Measurements from ENCODE around the gene UAP1L1.

DNA sequence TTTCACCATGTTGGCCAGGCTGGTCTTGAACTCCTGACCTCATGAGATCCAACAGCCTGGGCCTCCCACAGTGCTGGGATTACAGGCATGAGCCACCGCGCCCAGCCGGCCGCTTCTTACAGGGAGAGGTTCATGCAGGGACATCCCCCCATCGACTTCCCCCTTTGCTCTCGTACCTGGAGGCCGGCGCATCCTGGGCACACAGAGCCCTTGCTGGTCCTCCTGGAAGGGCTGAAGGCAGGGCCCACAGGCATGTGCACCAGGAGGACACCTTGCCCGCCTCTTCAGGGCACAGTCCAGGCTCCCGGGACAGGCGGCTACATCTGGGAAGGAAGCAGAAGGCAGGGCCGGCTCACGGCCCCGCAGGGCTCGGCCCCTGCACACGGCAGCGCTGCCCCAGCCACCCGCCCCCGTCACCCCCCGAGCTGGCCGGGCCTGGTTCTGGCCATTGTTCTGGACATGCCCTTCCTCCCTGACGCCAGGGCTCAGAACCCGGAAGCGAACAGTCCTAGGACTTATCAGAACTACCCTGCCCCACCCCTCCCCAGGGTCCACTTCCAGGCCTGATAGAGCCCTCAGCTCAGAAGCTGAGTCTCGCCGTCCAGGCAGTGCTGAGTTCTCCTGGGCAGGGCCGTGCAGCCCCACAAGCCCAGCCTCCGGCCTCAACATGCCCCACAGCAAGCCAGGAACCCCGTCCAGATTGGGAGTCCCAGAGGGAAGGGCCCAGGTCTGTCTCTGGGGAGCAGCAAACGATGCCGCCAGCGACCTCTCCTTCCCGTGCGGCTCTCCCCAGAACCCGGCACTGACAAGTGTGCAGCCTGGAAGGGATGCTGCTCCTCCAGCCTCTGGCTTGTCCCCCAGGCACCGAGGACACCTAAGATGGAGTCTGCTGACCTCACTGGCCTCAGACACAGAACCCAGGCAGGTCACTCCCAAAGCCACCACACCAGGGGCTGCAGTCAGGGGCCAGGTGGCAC, 34.3 kb upstream of the UAP1L1 start:
- TF ChIP-seq, protein P1, sequence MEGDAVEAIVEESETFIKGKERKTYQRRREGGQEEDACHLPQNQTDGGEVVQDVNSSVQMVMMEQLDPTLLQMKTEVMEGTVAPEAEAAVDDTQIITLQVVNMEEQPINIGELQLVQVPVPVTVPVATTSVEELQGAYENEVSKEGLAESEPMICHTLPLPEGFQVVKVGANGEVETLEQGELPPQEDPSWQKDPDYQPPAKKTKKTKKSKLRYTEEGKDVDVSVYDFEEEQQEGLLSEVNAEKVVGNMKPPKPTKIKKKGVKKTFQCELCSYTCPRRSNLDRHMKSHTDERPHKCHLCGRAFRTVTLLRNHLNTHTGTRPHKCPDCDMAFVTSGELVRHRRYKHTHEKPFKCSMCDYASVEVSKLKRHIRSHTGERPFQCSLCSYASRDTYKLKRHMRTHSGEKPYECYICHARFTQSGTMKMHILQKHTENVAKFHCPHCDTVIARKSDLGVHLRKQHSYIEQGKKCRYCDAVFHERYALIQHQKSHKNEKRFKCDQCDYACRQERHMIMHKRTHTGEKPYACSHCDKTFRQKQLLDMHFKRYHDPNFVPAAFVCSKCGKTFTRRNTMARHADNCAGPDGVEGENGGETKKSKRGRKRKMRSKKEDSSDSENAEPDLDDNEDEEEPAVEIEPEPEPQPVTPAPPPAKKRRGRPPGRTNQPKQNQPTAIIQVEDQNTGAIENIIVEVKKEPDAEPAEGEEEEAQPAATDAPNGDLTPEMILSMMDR (conservative IDR thresholded peaks at IDR 0.05; ENCODE audit: low read depth in 2 of 2): no peak
- TF ChIP-seq CREB1 (CRISPR knock-in tag; IDR thresholded peaks at IDR 0.05; ENCODE audit: low read depth) (no peak), JUNB (IDR thresholded peaks at IDR 0.05; ENCODE audit: unreplicated experiment) (no peak), POLR2AphosphoS5 (IDR thresholded peaks at IDR 0.05; ENCODE audit: low read depth) (no peak), EZH2 (IDR thresholded peaks at IDR 0.05; ENCODE audit: low read depth, unreplicated experiment) (no peak), EZH2phosphoT487 (IDR thresholded peaks at IDR 0.05; ENCODE audit: unreplicated experiment) (no peak), ZNF331 (CRISPR knock-in tag; IDR thresholded peaks at IDR 0.05; ENCODE audit: low read depth) (no peak), NANOG (IDR thresholded peaks at IDR 0.05; ENCODE audit: borderline replicate concordance) (no peak)
- TF ChIP-seq, protein P2, sequence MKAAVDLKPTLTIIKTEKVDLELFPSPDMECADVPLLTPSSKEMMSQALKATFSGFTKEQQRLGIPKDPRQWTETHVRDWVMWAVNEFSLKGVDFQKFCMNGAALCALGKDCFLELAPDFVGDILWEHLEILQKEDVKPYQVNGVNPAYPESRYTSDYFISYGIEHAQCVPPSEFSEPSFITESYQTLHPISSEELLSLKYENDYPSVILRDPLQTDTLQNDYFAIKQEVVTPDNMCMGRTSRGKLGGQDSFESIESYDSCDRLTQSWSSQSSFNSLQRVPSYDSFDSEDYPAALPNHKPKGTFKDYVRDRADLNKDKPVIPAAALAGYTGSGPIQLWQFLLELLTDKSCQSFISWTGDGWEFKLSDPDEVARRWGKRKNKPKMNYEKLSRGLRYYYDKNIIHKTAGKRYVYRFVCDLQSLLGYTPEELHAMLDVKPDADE (IDR thresholded peaks at IDR 0.05): no peak
- TF ChIP-seq, protein P3, sequence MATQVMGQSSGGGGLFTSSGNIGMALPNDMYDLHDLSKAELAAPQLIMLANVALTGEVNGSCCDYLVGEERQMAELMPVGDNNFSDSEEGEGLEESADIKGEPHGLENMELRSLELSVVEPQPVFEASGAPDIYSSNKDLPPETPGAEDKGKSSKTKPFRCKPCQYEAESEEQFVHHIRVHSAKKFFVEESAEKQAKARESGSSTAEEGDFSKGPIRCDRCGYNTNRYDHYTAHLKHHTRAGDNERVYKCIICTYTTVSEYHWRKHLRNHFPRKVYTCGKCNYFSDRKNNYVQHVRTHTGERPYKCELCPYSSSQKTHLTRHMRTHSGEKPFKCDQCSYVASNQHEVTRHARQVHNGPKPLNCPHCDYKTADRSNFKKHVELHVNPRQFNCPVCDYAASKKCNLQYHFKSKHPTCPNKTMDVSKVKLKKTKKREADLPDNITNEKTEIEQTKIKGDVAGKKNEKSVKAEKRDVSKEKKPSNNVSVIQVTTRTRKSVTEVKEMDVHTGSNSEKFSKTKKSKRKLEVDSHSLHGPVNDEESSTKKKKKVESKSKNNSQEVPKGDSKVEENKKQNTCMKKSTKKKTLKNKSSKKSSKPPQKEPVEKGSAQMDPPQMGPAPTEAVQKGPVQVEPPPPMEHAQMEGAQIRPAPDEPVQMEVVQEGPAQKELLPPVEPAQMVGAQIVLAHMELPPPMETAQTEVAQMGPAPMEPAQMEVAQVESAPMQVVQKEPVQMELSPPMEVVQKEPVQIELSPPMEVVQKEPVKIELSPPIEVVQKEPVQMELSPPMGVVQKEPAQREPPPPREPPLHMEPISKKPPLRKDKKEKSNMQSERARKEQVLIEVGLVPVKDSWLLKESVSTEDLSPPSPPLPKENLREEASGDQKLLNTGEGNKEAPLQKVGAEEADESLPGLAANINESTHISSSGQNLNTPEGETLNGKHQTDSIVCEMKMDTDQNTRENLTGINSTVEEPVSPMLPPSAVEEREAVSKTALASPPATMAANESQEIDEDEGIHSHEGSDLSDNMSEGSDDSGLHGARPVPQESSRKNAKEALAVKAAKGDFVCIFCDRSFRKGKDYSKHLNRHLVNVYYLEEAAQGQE (IDR thresholded peaks at IDR 0.05; ENCODE audit: unreplicated experiment): no peak
- TF ChIP-seq, protein P4, sequence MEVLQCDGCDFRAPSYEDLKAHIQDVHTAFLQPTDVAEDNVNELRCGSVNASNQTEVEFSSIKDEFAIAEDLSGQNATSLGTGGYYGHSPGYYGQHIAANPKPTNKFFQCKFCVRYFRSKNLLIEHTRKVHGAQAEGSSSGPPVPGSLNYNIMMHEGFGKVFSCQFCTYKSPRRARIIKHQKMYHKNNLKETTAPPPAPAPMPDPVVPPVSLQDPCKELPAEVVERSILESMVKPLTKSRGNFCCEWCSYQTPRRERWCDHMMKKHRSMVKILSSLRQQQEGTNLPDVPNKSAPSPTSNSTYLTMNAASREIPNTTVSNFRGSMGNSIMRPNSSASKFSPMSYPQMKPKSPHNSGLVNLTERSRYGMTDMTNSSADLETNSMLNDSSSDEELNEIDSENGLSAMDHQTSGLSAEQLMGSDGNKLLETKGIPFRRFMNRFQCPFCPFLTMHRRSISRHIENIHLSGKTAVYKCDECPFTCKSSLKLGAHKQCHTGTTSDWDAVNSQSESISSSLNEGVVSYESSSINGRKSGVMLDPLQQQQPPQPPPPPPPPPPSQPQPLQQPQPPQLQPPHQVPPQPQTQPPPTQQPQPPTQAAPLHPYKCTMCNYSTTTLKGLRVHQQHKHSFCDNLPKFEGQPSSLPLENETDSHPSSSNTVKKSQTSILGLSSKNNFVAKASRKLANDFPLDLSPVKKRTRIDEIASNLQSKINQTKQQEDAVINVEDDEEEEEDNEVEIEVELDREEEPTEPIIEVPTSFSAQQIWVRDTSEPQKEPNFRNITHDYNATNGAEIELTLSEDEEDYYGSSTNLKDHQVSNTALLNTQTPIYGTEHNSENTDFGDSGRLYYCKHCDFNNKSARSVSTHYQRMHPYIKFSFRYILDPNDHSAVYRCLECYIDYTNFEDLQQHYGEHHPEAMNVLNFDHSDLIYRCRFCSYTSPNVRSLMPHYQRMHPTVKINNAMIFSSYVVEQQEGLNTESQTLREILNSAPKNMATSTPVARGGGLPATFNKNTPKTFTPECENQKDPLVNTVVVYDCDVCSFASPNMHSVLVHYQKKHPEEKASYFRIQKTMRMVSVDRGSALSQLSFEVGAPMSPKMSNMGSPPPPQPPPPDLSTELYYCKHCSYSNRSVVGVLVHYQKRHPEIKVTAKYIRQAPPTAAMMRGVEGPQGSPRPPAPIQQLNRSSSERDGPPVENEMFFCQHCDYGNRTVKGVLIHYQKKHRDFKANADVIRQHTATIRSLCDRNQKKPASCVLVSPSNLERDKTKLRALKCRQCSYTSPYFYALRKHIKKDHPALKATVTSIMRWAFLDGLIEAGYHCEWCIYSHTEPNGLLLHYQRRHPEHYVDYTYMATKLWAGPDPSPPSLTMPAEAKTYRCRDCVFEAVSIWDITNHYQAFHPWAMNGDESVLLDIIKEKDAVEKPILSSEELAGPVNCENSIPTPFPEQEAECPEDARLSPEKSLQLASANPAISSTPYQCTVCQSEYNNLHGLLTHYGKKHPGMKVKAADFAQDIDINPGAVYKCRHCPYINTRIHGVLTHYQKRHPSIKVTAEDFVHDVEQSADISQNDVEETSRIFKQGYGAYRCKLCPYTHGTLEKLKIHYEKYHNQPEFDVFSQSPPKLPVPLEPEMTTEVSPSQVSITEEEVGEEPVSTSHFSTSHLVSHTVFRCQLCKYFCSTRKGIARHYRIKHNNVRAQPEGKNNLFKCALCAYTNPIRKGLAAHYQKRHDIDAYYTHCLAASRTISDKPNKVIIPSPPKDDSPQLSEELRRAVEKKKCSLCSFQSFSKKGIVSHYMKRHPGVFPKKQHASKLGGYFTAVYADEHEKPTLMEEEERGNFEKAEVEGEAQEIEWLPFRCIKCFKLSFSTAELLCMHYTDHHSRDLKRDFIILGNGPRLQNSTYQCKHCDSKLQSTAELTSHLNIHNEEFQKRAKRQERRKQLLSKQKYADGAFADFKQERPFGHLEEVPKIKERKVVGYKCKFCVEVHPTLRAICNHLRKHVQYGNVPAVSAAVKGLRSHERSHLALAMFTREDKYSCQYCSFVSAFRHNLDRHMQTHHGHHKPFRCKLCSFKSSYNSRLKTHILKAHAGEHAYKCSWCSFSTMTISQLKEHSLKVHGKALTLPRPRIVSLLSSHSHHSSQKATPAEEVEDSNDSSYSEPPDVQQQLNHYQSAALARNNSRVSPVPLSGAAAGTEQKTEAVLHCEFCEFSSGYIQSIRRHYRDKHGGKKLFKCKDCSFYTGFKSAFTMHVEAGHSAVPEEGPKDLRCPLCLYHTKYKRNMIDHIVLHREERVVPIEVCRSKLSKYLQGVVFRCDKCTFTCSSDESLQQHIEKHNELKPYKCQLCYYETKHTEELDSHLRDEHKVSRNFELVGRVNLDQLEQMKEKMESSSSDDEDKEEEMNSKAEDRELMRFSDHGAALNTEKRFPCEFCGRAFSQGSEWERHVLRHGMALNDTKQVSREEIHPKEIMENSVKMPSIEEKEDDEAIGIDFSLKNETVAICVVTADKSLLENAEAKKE (CRISPR knock-in tag; IDR thresholded peaks at IDR 0.05): no peak

All from GM23338 (cell line).